ENCODE data around the gene ARSG.

The ARSG gene

DNA sequence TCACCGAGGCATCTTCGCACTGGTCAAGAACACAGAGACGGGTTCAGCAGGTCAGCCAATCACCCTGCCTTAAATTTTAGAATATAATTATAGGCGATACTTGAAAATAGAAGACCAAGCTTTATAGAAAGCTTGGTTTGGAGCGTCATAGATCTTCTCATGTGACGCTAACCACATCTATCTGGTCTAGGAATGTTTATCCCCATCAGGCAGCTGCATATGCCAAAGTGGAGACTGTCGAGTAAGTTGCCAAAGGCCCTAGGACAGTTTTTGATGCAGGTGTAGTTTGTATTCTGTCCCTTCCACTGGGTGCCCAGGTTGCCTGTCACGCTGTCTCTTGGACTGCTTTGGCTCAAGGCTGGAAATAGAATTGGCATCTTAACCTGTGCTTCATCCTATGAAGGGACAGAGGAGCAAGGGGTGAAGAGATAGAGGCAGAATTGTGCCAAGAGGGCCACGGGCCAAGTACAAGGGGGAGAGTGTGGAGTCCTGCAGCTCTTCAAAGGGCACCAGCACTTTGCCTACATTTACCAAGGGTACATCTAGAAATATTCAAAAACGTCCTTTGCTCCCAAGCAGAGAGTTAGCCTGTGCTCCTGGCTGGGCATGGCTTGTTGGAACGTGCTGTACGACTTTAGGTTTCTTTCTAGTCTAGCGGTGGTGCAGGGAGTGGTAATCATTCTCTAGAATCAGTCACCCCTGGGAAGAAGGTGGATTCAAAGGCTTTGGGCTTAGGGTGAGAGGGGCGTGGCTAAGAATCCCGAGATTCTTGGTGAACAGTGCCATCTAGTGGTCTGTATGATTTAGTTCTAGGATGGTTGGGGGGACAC is 171.3 kb downstream of the ARSG start (continued):
- TF ChIP-seq, protein P1, sequence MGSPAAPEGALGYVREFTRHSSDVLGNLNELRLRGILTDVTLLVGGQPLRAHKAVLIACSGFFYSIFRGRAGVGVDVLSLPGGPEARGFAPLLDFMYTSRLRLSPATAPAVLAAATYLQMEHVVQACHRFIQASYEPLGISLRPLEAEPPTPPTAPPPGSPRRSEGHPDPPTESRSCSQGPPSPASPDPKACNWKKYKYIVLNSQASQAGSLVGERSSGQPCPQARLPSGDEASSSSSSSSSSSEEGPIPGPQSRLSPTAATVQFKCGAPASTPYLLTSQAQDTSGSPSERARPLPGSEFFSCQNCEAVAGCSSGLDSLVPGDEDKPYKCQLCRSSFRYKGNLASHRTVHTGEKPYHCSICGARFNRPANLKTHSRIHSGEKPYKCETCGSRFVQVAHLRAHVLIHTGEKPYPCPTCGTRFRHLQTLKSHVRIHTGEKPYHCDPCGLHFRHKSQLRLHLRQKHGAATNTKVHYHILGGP (tag by site-specific recombination; IDR thresholded peaks at IDR 0.05) = no peak
- TF ChIP-seq ZNF777 (tag by site-specific recombination; IDR thresholded peaks at IDR 0.05; ENCODE audit: borderline replicate concordance) (no peak), ZNF473 (tag by site-specific recombination; IDR thresholded peaks at IDR 0.05) (no peak), OVOL3 (tag by site-specific recombination; IDR thresholded peaks at IDR 0.05) (no peak), ZNF335 (tag by site-specific recombination; conservative IDR thresholded peaks at IDR 0.05) (peak; percentile 64; the same call in 1 of the 2 replicates), ZNF114 (tag by site-specific recombination; IDR thresholded peaks at IDR 0.05) (no peak), GFI1B (tag by site-specific recombination; IDR thresholded peaks at IDR 0.05) (no peak), ZNF555 (tag by site-specific recombination; conservative IDR thresholded peaks at IDR 0.05) (no peak), SP2 (tag by site-specific recombination; IDR thresholded peaks at IDR 0.05) (no peak), ZNF548 (tag by site-specific recombination; IDR thresholded peaks at IDR 0.05) (no peak), ZNF223 (tag by site-specific recombination; IDR thresholded peaks at IDR 0.05) (0 out of 2 replicates have a peak, but pooled peaks have one; percentile 27), ZNF423 (tag by site-specific recombination; IDR thresholded peaks at IDR 0.05) (no peak), ZNF560 (tag by site-specific recombination; IDR thresholded peaks at IDR 0.05; ENCODE audit: borderline replicate concordance) (no peak), ZNF530 (tag by site-specific recombination; IDR thresholded peaks at IDR 0.05; ENCODE audit: low read depth) (no peak), ZNF660 (tag by site-specific recombination; IDR thresholded peaks at IDR 0.05) (peak; percentile 99), ZNF146 (tag by site-specific recombination; IDR thresholded peaks at IDR 0.05) (no peak), GLI2 (tag by site-specific recombination; IDR thresholded peaks at IDR 0.05; ENCODE audit: borderline replicate concordance, low read depth) (no peak), ZNF654 (tag by site-specific recombination; IDR thresholded peaks at IDR 0.05; ENCODE audit: low read depth) (peak; percentile 98), KLF8 (tag by site-specific recombination; IDR thresholded peaks at IDR 0.05) (peak; percentile 29; the same call in 1 of the 2 replicates), ZXDB (tag by site-specific recombination; IDR thresholded peaks at IDR 0.05) (0 out of 2 replicates have a peak, but pooled peaks have one; percentile 32), ZNF169 (tag by site-specific recombination; IDR thresholded peaks at IDR 0.05) (no peak), ZNF404 (tag by site-specific recombination; IDR thresholded peaks at IDR 0.05) (no peak), SP7 (tag by site-specific recombination; IDR thresholded peaks at IDR 0.05) (no peak), YY1 (tag by site-specific recombination; IDR thresholded peaks at IDR 0.05) (no peak), ZNF366 (tag by site-specific recombination; conservative IDR thresholded peaks at IDR 0.05) (no peak), ZNF621 (tag by site-specific recombination; IDR thresholded peaks at IDR 0.05) (no peak), ZNF341 (tag by site-specific recombination; IDR thresholded peaks at IDR 0.05; ENCODE audit: low read depth) (peak; percentile 61), ZNF426 (tag by site-specific recombination; IDR thresholded peaks at IDR 0.05) (no peak)
- TF ChIP-seq, protein P2, sequence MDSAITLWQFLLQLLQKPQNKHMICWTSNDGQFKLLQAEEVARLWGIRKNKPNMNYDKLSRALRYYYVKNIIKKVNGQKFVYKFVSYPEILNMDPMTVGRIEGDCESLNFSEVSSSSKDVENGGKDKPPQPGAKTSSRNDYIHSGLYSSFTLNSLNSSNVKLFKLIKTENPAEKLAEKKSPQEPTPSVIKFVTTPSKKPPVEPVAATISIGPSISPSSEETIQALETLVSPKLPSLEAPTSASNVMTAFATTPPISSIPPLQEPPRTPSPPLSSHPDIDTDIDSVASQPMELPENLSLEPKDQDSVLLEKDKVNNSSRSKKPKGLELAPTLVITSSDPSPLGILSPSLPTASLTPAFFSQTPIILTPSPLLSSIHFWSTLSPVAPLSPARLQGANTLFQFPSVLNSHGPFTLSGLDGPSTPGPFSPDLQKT (IDR thresholded peaks at IDR 0.05; ENCODE audit: borderline replicate concordance, low read depth, low read length) = no peak
- TF ChIP-seq, protein P3, sequence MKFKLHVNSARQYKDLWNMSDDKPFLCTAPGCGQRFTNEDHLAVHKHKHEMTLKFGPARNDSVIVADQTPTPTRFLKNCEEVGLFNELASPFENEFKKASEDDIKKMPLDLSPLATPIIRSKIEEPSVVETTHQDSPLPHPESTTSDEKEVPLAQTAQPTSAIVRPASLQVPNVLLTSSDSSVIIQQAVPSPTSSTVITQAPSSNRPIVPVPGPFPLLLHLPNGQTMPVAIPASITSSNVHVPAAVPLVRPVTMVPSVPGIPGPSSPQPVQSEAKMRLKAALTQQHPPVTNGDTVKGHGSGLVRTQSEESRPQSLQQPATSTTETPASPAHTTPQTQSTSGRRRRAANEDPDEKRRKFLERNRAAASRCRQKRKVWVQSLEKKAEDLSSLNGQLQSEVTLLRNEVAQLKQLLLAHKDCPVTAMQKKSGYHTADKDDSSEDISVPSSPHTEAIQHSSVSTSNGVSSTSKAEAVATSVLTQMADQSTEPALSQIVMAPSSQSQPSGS (tag by site-specific recombination; IDR thresholded peaks at IDR 0.05; ENCODE audit: low read depth) = no peak
- TF ChIP-seq, protein P4, sequence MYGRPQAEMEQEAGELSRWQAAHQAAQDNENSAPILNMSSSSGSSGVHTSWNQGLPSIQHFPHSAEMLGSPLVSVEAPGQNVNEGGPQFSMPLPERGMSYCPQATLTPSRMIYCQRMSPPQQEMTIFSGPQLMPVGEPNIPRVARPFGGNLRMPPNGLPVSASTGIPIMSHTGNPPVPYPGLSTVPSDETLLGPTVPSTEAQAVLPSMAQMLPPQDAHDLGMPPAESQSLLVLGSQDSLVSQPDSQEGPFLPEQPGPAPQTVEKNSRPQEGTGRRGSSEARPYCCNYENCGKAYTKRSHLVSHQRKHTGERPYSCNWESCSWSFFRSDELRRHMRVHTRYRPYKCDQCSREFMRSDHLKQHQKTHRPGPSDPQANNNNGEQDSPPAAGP (tag by site-specific recombination; IDR thresholded peaks at IDR 0.05) = 0 out of 2 replicates have a peak, but pooled peaks have one; percentile 30
- TF ChIP-seq, protein P5, sequence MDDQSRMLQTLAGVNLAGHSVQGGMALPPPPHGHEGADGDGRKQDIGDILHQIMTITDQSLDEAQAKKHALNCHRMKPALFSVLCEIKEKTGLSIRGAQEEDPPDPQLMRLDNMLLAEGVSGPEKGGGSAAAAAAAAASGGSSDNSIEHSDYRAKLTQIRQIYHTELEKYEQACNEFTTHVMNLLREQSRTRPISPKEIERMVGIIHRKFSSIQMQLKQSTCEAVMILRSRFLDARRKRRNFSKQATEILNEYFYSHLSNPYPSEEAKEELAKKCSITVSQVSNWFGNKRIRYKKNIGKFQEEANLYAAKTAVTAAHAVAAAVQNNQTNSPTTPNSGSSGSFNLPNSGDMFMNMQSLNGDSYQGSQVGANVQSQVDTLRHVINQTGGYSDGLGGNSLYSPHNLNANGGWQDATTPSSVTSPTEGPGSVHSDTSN (CRISPR knock-in tag; IDR thresholded peaks at IDR 0.05) = no peak
- TF ChIP-seq, protein P6, sequence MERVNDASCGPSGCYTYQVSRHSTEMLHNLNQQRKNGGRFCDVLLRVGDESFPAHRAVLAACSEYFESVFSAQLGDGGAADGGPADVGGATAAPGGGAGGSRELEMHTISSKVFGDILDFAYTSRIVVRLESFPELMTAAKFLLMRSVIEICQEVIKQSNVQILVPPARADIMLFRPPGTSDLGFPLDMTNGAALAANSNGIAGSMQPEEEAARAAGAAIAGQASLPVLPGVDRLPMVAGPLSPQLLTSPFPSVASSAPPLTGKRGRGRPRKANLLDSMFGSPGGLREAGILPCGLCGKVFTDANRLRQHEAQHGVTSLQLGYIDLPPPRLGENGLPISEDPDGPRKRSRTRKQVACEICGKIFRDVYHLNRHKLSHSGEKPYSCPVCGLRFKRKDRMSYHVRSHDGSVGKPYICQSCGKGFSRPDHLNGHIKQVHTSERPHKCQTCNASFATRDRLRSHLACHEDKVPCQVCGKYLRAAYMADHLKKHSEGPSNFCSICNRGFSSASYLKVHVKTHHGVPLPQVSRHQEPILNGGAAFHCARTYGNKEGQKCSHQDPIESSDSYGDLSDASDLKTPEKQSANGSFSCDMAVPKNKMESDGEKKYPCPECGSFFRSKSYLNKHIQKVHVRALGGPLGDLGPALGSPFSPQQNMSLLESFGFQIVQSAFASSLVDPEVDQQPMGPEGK (tag by site-specific recombination; IDR thresholded peaks at IDR 0.05) = 0 out of 2 replicates have a peak, but pooled peaks have one; percentile 20
